Mucosa of rectum (tissue), 2 donors: ENCODE data around the gene ANKS1A.
"Not testable (repeated sequence)": the region's sequence is repeated elsewhere in the genome, so short reads cannot be mapped to it uniquely, and the experiment has no call there.

ENCODE experiments used
- H3K27ac ChIP-seq, 2 donors: one replicate each; pipeline ENCODE4 v1.7.0; 2013; ENCODE audit warnings: inconsistent platforms in 2 of 2, low read depth in 2 of 2, low read length in 2 of 2
- H3K27me3 ChIP-seq, 2 donors: one replicate each; pipeline ENCODE4 v1.7.0; 2013; ENCODE audit warnings: low read length in 2 of 2; ENCODE audit not compliant: control insufficient read depth in 2 of 2, insufficient read depth in 2 of 2
- H3K36me3 ChIP-seq, 2 donors: one replicate each; pipeline ENCODE4 v1.7.0; 2013; ENCODE audit warnings: low read length in 2 of 2; ENCODE audit not compliant: control insufficient read depth in 2 of 2, insufficient read depth in 2 of 2
- H3K4me1 ChIP-seq, 2 donors: one replicate each; pipeline ENCODE4 v1.7.0; 2013; ENCODE audit warnings: low read length in 2 of 2, mild to moderate bottlenecking in 1 of 2; ENCODE audit not compliant: control insufficient read depth in 2 of 2, insufficient read depth in 2 of 2
- H3K4me3 ChIP-seq, 2 donors: one replicate each; pipeline ENCODE4 v1.7.0; 2013; ENCODE audit warnings: low read length in 2 of 2
- H3K9ac ChIP-seq, 2 donors: one replicate each; pipeline ENCODE4 v1.7.0; 2013; ENCODE audit warnings: low read length in 2 of 2, low read depth in 1 of 2, mild to moderate bottlenecking in 1 of 2
- H3K9me3 ChIP-seq, 2 donors: one replicate each; pipeline ENCODE4 v1.7.0; 2013; ENCODE audit warnings: low read length in 2 of 2; ENCODE audit not compliant: control insufficient read depth in 2 of 2
- donor health status: healthy.
- donor health status: Normal muscosa, but diverticular disease.

The ANKS1A gene

DNA sequence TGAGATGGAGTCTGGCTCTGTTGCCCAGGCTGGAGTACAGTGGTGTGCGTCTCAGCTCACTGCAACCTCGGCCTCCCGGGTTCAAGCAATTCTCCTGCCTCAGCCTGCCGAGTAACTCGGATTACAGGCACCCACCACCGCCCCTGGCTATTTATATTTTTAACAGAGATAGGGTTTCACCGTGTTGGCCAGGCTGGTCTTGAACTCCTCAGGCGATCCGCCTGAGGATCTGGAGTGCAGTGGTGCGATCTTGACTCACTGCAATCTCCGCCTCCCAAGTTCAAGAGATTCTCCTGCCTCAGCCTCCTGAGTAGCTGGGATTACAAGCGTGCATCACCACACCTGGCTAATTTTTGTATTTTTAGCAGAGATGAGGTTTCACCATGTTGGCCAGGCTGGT is 43.1 kb downstream of the ANKS1A start:
- not testable (repeated sequence) for H3K4me3 ChIP-seq, H3K36me3 ChIP-seq, H3K9ac ChIP-seq, H3K4me1 ChIP-seq, H3K9me3 ChIP-seq, H3K27me3 ChIP-seq, H3K27ac ChIP-seq

GRCh38 chr6:34934516-34934915 is 45.5 kb downstream of the ANKS1A start:
- Histone ChIP-seq H3K4me3 (no peak overlapping the region), H3K9ac (no peak overlapping the region), H3K27ac (no peak overlapping the region), H3K4me1 (peaks cover 0 to under 1% of the 10 kb centered on the region in 2 donors), H3K27me3 (no peaks in the 10 kb centered on the region), H3K36me3 (no peaks in the 10 kb centered on the region), H3K9me3 (no peaks in the 10 kb centered on the region)

GRCh38 chr6:34938268-34938667 is 49.2 kb downstream of the ANKS1A start:
- H3K27ac ChIP-seq: no peak overlapping the region
- H3K36me3 ChIP-seq: no peaks in the 10 kb centered on the region

GRCh38 chr6:34940030-34940434 is 51.0 kb downstream of the ANKS1A start:
- H3K9me3 ChIP-seq: no peaks in the 10 kb centered on the region
- H3K36me3 ChIP-seq: no peaks in the 10 kb centered on the region
- H3K4me3 ChIP-seq: no peak overlapping the region
- H3K27me3 ChIP-seq: no peaks in the 10 kb centered on the region
- H3K4me1 ChIP-seq: peaks cover 0 to 6% of the 10 kb centered on the region in 2 donors
- no peak overlapping the region for H3K27ac ChIP-seq
- H3K9ac ChIP-seq: no peak overlapping the region

More at GRCh38 chr6:34938268-34938667, 49.2 kb downstream of the ANKS1A start:
- H3K27me3 ChIP-seq: no peaks in the 10 kb centered on the region
- no peak overlapping the region for H3K9ac ChIP-seq
- no peaks in the 10 kb centered on the region for H3K9me3 ChIP-seq
- H3K4me3 ChIP-seq: no peak overlapping the region
- H3K4me1 ChIP-seq: peaks cover 0 to 6% of the 10 kb centered on the region in 2 donors

DNA sequence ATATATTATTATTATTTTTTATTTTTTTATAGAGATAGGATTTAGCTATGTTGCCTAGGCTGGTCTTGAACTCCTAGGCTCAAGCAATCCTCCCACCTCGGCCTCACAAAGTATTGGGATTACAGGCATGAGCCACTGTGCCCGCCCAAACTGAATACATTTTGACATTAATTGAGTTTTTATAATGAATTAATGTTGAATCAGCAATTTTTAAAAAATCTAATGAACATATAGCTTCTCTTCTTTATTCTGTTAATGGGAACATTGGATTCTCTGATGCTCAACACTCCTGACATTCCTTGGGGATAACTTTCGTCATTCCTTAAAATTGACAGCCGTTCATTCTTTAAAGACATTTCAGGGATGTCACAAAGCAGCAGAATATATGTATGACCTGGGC is 52.4 kb downstream of the ANKS1A start:
- Histone ChIP-seq H3K9me3 (no peaks in the 10 kb centered on the region), H3K4me1 (peaks cover 0 to 6% of the 10 kb centered on the region in 2 donors), H3K9ac (no peak overlapping the region), H3K4me3 (no peak overlapping the region), H3K27ac (no peak overlapping the region), H3K27me3 (no peaks in the 10 kb centered on the region), H3K36me3 (no peaks in the 10 kb centered on the region)

DNA sequence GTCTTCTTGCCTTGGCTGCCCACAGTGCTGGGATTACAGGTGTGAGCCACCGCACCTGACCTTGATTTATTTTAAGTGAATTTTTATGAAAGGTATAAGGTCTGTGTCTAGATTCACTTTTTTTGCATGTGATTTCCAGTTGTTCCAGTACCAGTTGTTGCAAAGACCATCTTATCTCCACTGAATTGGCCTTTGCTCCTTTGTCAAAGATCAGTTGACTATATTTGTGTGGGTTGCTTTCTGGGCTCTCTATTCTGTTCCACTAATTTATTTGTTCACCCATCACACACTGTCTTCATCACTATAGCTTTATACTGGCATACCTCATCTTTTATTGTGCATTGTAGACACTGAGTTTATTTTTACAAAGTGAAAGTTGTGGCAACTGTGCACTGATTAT is 56.3 kb downstream of the ANKS1A start:
- Histone ChIP-seq H3K27ac (no peak overlapping the region), H3K4me1 (no peaks in the 10 kb centered on the region), H3K9ac (no peak overlapping the region), H3K9me3 (no peaks in the 10 kb centered on the region), H3K4me3 (no peak overlapping the region), H3K27me3 (no peaks in the 10 kb centered on the region), H3K36me3 (no peaks in the 10 kb centered on the region)

DNA sequence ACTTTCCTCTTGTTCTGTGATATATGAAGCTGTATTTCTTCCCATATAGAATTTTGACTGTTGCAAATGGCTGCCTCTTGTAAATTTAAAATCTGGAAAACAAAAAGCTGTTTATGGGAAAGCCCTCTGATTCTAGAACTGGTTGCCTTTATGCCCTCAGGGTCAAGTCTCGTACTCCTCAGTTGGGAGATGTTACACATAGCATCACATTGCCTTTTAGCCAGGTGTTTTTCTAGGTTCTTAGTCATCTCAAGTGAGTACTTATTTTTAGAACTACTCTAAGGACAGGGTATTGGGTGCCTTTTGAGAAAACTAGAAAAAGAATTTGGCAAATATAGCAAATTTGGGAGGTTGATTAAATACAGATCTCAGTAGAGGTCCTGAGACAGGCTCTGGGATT is 58.5 kb downstream of the ANKS1A start:
- Histone ChIP-seq H3K36me3 (no peaks in the 10 kb centered on the region), H3K4me1 (no peaks in the 10 kb centered on the region)

GRCh38 chr6:34949636-34950035 is 60.6 kb downstream of the ANKS1A start:
- no peaks in the 10 kb centered on the region for H3K36me3 ChIP-seq
- H3K4me1 ChIP-seq: peaks cover 8 to 16% of the 10 kb centered on the region in 2 donors
- H3K9ac ChIP-seq: no peak overlapping the region
- no peak overlapping the region for H3K4me3 ChIP-seq
- no peak overlapping the region for H3K27ac ChIP-seq
- H3K9me3 ChIP-seq: no peaks in the 10 kb centered on the region
- H3K27me3 ChIP-seq: no peaks in the 10 kb centered on the region

More for the DNA sequence above, 58.5 kb downstream of the ANKS1A start:
- Histone ChIP-seq H3K27ac (no peak overlapping the region), H3K9me3 (no peaks in the 10 kb centered on the region), H3K4me3 (no peak overlapping the region), H3K27me3 (no peaks in the 10 kb centered on the region), H3K9ac (no peak overlapping the region)

DNA sequence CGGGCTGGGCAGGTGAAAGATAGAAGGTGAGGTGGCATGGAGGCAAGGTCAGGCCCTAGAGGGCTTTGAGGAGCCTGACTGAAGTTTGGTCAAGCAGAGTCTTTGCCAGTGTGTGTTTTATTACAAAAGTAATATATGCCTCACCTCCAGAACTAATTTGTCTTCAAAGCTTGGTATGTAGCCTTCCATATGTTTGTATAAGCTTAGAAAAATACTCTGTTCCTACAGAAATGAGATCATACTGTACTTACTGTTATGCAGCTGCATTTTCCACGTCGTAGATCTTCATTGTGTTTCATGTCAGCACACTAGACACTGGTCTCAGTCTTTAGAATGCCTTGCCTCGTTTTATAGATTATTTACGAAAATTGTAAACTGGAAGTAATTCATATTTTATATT is 61.8 kb downstream of the ANKS1A start:
- Histone ChIP-seq H3K4me3 (no peak overlapping the region), H3K27ac (no peak overlapping the region), H3K36me3 (no peaks in the 10 kb centered on the region), H3K4me1 (peaks cover 8 to 16% of the 10 kb centered on the region in 2 donors), H3K9me3 (no peaks in the 10 kb centered on the region), H3K27me3 (no peaks in the 10 kb centered on the region), H3K9ac (no peak overlapping the region)

GRCh38 chr6:34951731-34952130 is 62.7 kb downstream of the ANKS1A start:
- no peaks in the 10 kb centered on the region for H3K36me3 ChIP-seq
- H3K27ac ChIP-seq: no peak overlapping the region
- no peaks in the 10 kb centered on the region for H3K27me3 ChIP-seq
- H3K4me1 ChIP-seq: peaks cover 8 to 17% of the 10 kb centered on the region in 2 donors
- H3K9me3 ChIP-seq: no peaks in the 10 kb centered on the region
- H3K4me3 ChIP-seq: no peak overlapping the region
- no peak overlapping the region for H3K9ac ChIP-seq
